ENCODE results near the gene TDRD5.
"Not testable (repeated sequence)": the region's sequence is repeated elsewhere in the genome, so short reads cannot be mapped to it uniquely, and the experiment has no call there.

TDRD5 gene

GRCh38 chr1:179630719-179631118 is 39.1 kb downstream of the TDRD5 start:
- Histone ChIP-seq H3K4me3 (replicated peaks; ENCODE audit: low read depth, low read length) (no peak overlapping the region), H3K27me3 (replicated peaks; ENCODE audit: control insufficient read depth, insufficient read depth, low read length) (no peaks in the 10 kb centered on the region), H3K36me3 (ENCODE audit: control insufficient read depth, insufficient read depth, low read length) (no peaks in the 10 kb centered on the region)
- TF ChIP-seq CTCF (IDR thresholded peaks at IDR 0.05; ENCODE audit: insufficient read depth, low read length, poor library complexity, severe bottlenecking): no peak
- no peak for DNase-seq (ENCODE audit: extremely low read depth, insufficient read length)

GRCh38 chr1:179632868-179633267 is 41.2 kb downstream of the TDRD5 start:
- DNase-seq (ENCODE audit: extremely low read depth, insufficient read length): no peak
- no peaks in the 10 kb centered on the region for H3K36me3 ChIP-seq (ENCODE audit: control insufficient read depth, insufficient read depth, low read length)
- H3K27me3 ChIP-seq (replicated peaks; ENCODE audit: control insufficient read depth, insufficient read depth, low read length): no peaks in the 10 kb centered on the region
- H3K4me3 ChIP-seq (replicated peaks; ENCODE audit: low read depth, low read length): no peak overlapping the region
- TF ChIP-seq CTCF (IDR thresholded peaks at IDR 0.05; ENCODE audit: insufficient read depth, low read length, poor library complexity, severe bottlenecking): no peak

GRCh38 chr1:179637211-179637860 is 45.7 kb downstream of the TDRD5 start:
- Histone ChIP-seq H3K4me3 (replicated peaks; ENCODE audit: low read depth, low read length) (no peak overlapping the region), H3K36me3 (ENCODE audit: control insufficient read depth, insufficient read depth, low read length) (no peaks in the 10 kb centered on the region), H3K27me3 (replicated peaks; ENCODE audit: control insufficient read depth, insufficient read depth, low read length) (no peaks in the 10 kb centered on the region)
- no peak for TF ChIP-seq CTCF (IDR thresholded peaks at IDR 0.05; ENCODE audit: insufficient read depth, low read length, poor library complexity, severe bottlenecking)
- no peak for DNase-seq (ENCODE audit: extremely low read depth, insufficient read length)

GRCh38 chr1:179661018-179661417 is 69.4 kb downstream of the TDRD5 start:
- no peak for DNase-seq (ENCODE audit: extremely low read depth, insufficient read length)
- Histone ChIP-seq H3K4me3 (replicated peaks; ENCODE audit: low read depth, low read length) (no peak overlapping the region), H3K27me3 (replicated peaks; ENCODE audit: control insufficient read depth, insufficient read depth, low read length) (no peaks in the 10 kb centered on the region), H3K36me3 (ENCODE audit: control insufficient read depth, insufficient read depth, low read length) (no peaks in the 10 kb centered on the region)
- no peak for TF ChIP-seq CTCF (IDR thresholded peaks at IDR 0.05; ENCODE audit: insufficient read depth, low read length, poor library complexity, severe bottlenecking)

- Histone ChIP-seq H3K27me3 (replicated peaks; ENCODE audit: control insufficient read depth, insufficient read depth, low read length) (no peaks in the 10 kb centered on the region), H3K4me3 (replicated peaks; ENCODE audit: low read depth, low read length) (no peak overlapping the region), H3K36me3 (ENCODE audit: control insufficient read depth, insufficient read depth, low read length) (no peaks in the 10 kb centered on the region)
- DNase-seq (ENCODE audit: extremely low read depth, insufficient read length): no peak
- no peak for TF ChIP-seq CTCF (IDR thresholded peaks at IDR 0.05; ENCODE audit: insufficient read depth, low read length, poor library complexity, severe bottlenecking)
These were observed 72.2 kb downstream of the TDRD5 start for GRCh38 chr1:179663810-179664209.

- DNase-seq (ENCODE audit: extremely low read depth, insufficient read length): no peak
- Histone ChIP-seq H3K36me3 (ENCODE audit: control insufficient read depth, insufficient read depth, low read length) (no peaks in the 10 kb centered on the region), H3K4me3 (replicated peaks; ENCODE audit: low read depth, low read length) (no peak overlapping the region), H3K27me3 (replicated peaks; ENCODE audit: control insufficient read depth, insufficient read depth, low read length) (no peaks in the 10 kb centered on the region)
- no peak for TF ChIP-seq CTCF (IDR thresholded peaks at IDR 0.05; ENCODE audit: insufficient read depth, low read length, poor library complexity, severe bottlenecking)
These were observed 86.2 kb downstream of the TDRD5 start for GRCh38 chr1:179677882-179678281.

- not testable (repeated sequence) for H3K36me3 ChIP-seq (ENCODE audit: control insufficient read depth, insufficient read depth, low read length); DNase-seq (ENCODE audit: extremely low read depth, insufficient read length); H3K27me3 ChIP-seq (replicated peaks; ENCODE audit: control insufficient read depth, insufficient read depth, low read length); H3K4me3 ChIP-seq (replicated peaks; ENCODE audit: low read depth, low read length)
These were observed 102.9 kb downstream of the TDRD5 start for GRCh38 chr1:179694530-179694929.
